Activated CD8-positive, alpha-beta memory T cell treated with anti-CD3 and anti-CD28 coated beads for 48 hours (primary cell): ENCODE results near the gene ZNF765.
"Not testable (repeated sequence)": the region's sequence is repeated elsewhere in the genome, so short reads cannot be mapped to it uniquely, and the experiment has no call there.

Source experiments
- DNase-seq, 3 experiments: peaks; one replicate each; pipeline ENCODE4 v3.0.0-alpha.2; 2020; ENCODE audit warnings: low read depth in 2 of 3, low spot score in 2 of 3

Gene ZNF765

GRCh38 chr19:53394974-53395839 is at the start of gene ZNF765:
Gene ZNF765, plus strand, starts transcription at chr19:53395149. Its CDS starts 2,867 bp downstream, at chr19:53398016.
- DNase-seq: peak; percentile 90 to 92 (median 92)

- no peak for DNase-seq
Observed at GRCh38 chr19:53355739-53356138, 39.2 kb upstream of the ZNF765 start.

GRCh38 chr19:53357821-53358581 is 36.9 kb upstream of the ZNF765 start:
- no peak for DNase-seq

GRCh38 chr19:53360056-53360455 is 34.9 kb upstream of the ZNF765 start:
- DNase-seq: not testable (repeated sequence)

- peak; percentile 77 to 80 (median 78) for DNase-seq
Observed at GRCh38 chr19:53365134-53365898, 29.6 kb upstream of the ZNF765 start, which contains the start of gene ZNF525. Gene ZNF525, plus strand, starts transcription at chr19:53365705. Its CDS starts 6,577 bp downstream, at chr19:53372282.

GRCh38 chr19:53365899-53366493 is 29.0 kb upstream of the ZNF765 start:
- peak in 2 of 3 experiments; percentile 2 to 11 for DNase-seq

- DNase-seq: no peak
Observed at GRCh38 chr19:53372196-53372595, 22.8 kb upstream of the ZNF765 start.

- DNase-seq: no peak
Observed at GRCh38 chr19:53374288-53374687, 20.7 kb upstream of the ZNF765 start.

GRCh38 chr19:53374743-53375142 is 20.2 kb upstream of the ZNF765 start:
- no peak for DNase-seq

GRCh38 chr19:53381376-53381775 is 13.6 kb upstream of the ZNF765 start:
- DNase-seq: no peak

GRCh38 chr19:53388168-53388567 is 6.8 kb upstream of the ZNF765 start:
- DNase-seq: no peak

GRCh38 chr19:53388904-53389303 is 6.0 kb upstream of the ZNF765 start:
- DNase-seq: no peak

GRCh38 chr19:53389571-53389970 is 5.4 kb upstream of the ZNF765 start:
- DNase-seq: no peak

- DNase-seq: no peak
Observed at GRCh38 chr19:53389978-53390377, 5.0 kb upstream of the ZNF765 start.

- DNase-seq: no peak
Observed at GRCh38 chr19:53394522-53394973, 401 bp upstream of the ZNF765 start.

- DNase-seq: not testable (repeated sequence)
Observed at GRCh38 chr19:53395840-53396524, 1.0 kb downstream of the ZNF765 start.

- DNase-seq: no peak
Observed at GRCh38 chr19:53396525-53396868, 1.5 kb downstream of the ZNF765 start.

GRCh38 chr19:53397918-53398317 is 3.0 kb downstream of the ZNF765 start:
- DNase-seq: not testable (repeated sequence)

- DNase-seq: no peak
Observed at GRCh38 chr19:53409505-53410204, 14.7 kb downstream of the ZNF765 start.
